ENCODE data around the gene DHRS7B.

- TF ChIP-seq REST (IDR thresholded peaks at IDR 0.05; ENCODE audit: insufficient read depth in 1 of 2, low read depth in 2 of 2, low read length in 2 of 2), result no peak
- TF ChIP-seq POLR2AphosphoS5 (IDR thresholded peaks at IDR 0.05; ENCODE audit: low read depth, low read length), result no peak
Measured at GRCh38 chr17:21085707-21086106, 41.1 kb upstream of the DHRS7B start.
